Measurements from ENCODE around the gene CDH10.

CDH10 gene

GRCh38 chr5:24602188-24602587, 42.6 kb downstream of the CDH10 start:
- in situ Hi-C loops (cut with HindIII; ENCODE audit: low sequenced_read_pairs) = no loop called here

GRCh38 chr5:24598956-24599355, 45.8 kb downstream of the CDH10 start:
- in situ Hi-C loops (cut with HindIII; ENCODE audit: low sequenced_read_pairs) = no loop called here

GRCh38 chr5:24595329-24595728, 49.4 kb downstream of the CDH10 start:
- in situ Hi-C loops (cut with HindIII; ENCODE audit: low sequenced_read_pairs) = no loop called here

GRCh38 chr5:24591426-24591825, 53.4 kb downstream of the CDH10 start:
- in situ Hi-C loops (cut with HindIII; ENCODE audit: low sequenced_read_pairs) = no loop called here

GRCh38 chr5:24589566-24589965, 55.2 kb downstream of the CDH10 start:
- in situ Hi-C loops (cut with HindIII; ENCODE audit: low sequenced_read_pairs) = no loop called here

GRCh38 chr5:24585751-24586150, 59.0 kb downstream of the CDH10 start:
- in situ Hi-C loops (cut with HindIII; ENCODE audit: low sequenced_read_pairs) = no loop called here

- in situ Hi-C loops (cut with HindIII; ENCODE audit: low sequenced_read_pairs) = no loop called here
These were observed 73.5 kb downstream of the CDH10 start for GRCh38 chr5:24571302-24571701.

- in situ Hi-C loops (cut with HindIII; ENCODE audit: low sequenced_read_pairs) = no loop called here
These were observed 77.8 kb downstream of the CDH10 start for GRCh38 chr5:24566933-24567332.

- in situ Hi-C loops (cut with HindIII; ENCODE audit: low sequenced_read_pairs) = no loop called here
These were observed 89.5 kb downstream of the CDH10 start for GRCh38 chr5:24555229-24555628.

- in situ Hi-C loops (cut with HindIII; ENCODE audit: low sequenced_read_pairs) = no loop called here
These were observed 97.6 kb downstream of the CDH10 start for GRCh38 chr5:24547132-24547531.

- in situ Hi-C loops (cut with HindIII; ENCODE audit: low sequenced_read_pairs) = no loop called here
These were observed 105.2 kb downstream of the CDH10 start for GRCh38 chr5:24539613-24540012.

GRCh38 chr5:24538346-24538745, 106.4 kb downstream of the CDH10 start:
- in situ Hi-C loops (cut with HindIII; ENCODE audit: low sequenced_read_pairs) = no loop called here

GRCh38 chr5:24535646-24536045, 109.1 kb downstream of the CDH10 start:
- in situ Hi-C loops (cut with HindIII; ENCODE audit: low sequenced_read_pairs) = no loop called here

- in situ Hi-C loops (cut with HindIII; ENCODE audit: low sequenced_read_pairs) = no loop called here
These were observed 113.9 kb downstream of the CDH10 start for GRCh38 chr5:24530906-24531305.

GRCh38 chr5:24525414-24525813, 119.4 kb downstream of the CDH10 start:
- in situ Hi-C loops (cut with HindIII; ENCODE audit: low sequenced_read_pairs) = no loop called here

- in situ Hi-C loops (cut with HindIII; ENCODE audit: low sequenced_read_pairs) = no loop called here
These were observed 132.4 kb downstream of the CDH10 start for GRCh38 chr5:24512423-24512822.

- in situ Hi-C loops (cut with HindIII; ENCODE audit: low sequenced_read_pairs) = no loop called here
These were observed 134.2 kb downstream of the CDH10 start for GRCh38 chr5:24510523-24510988.

- in situ Hi-C loops (cut with HindIII; ENCODE audit: low sequenced_read_pairs) = no loop called here
These were observed 134.8 kb downstream of the CDH10 start for GRCh38 chr5:24509943-24510342.

- in situ Hi-C loops (cut with HindIII; ENCODE audit: low sequenced_read_pairs) = no loop called here
These were observed 139.5 kb downstream of the CDH10 start for GRCh38 chr5:24505258-24505657.

- in situ Hi-C loops (cut with HindIII; ENCODE audit: low sequenced_read_pairs) = no loop called here
These were observed 147.1 kb downstream of the CDH10 start for GRCh38 chr5:24497591-24498157.

GRCh38 chr5:24497145-24497544, 147.6 kb downstream of the CDH10 start:
- in situ Hi-C loops (cut with HindIII; ENCODE audit: low sequenced_read_pairs) = no loop called here

GRCh38 chr5:24496268-24496667, 148.5 kb downstream of the CDH10 start:
- in situ Hi-C loops (cut with HindIII; ENCODE audit: low sequenced_read_pairs) = no loop called here

GRCh38 chr5:24492229-24492628, 152.5 kb downstream of the CDH10 start:
- in situ Hi-C loops (cut with HindIII; ENCODE audit: low sequenced_read_pairs) = no loop called here
